VCaP (cell line): Measurements from ENCODE around the gene SPSB4.

ENCODE experiments used
- H3K27ac ChIP-seq: fragments of 450-650 bp; 2 replicates; pipeline ENCODE4 v1.5.1; 2017
- CTCF ChIP-seq: fragments of 450-650 bp; conservative IDR thresholded peaks from 2 replicates; pipeline ENCODE4 v1.5.1; 2017; ENCODE audit warnings: mild to moderate bottlenecking, moderate library complexity

Gene SPSB4

GRCh38 chr3:141127344-141128125 is 76.4 kb downstream of the SPSB4 start:
- TF ChIP-seq CTCF, result no peak
- no peak overlapping the region for H3K27ac ChIP-seq

- H3K27ac ChIP-seq, result no peak overlapping the region
- no peak for TF ChIP-seq CTCF
Observed at GRCh38 chr3:141128126-141128777, 77.1 kb downstream of the SPSB4 start.

DNA sequence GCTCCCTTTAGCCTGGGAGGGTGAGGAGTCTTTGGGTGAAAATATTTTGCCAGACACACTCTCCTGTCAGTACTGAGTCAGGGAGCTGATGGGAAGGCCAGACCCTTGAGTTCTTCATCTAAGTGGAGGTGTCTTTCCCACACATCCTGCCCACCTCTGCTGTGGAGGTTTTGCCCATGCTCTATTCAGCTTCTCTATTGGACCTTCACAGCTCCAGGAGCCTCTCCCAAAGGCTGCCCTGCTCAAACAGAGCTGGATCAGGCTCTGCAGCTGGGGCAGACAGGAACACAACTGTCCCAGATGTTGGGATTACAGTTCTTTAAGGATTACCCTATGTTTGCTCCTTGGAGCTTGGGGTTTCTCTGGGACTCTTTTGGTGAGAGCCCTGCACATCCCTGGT is 77.9 kb downstream of the SPSB4 start:
- no peak for TF ChIP-seq CTCF

GRCh38 chr3:141129541-141130011 is 78.4 kb downstream of the SPSB4 start:
- H3K27ac ChIP-seq, result no peak overlapping the region
- no peak for TF ChIP-seq CTCF

More for the DNA sequence above, 77.9 kb downstream of the SPSB4 start:
- no peak overlapping the region for H3K27ac ChIP-seq

- TF ChIP-seq CTCF, result no peak
- no peak overlapping the region for H3K27ac ChIP-seq
Observed at GRCh38 chr3:141143517-141143916, 92.4 kb downstream of the SPSB4 start.

GRCh38 chr3:141146979-141147470 is 95.9 kb downstream of the SPSB4 start:
- H3K27ac ChIP-seq, result no peak overlapping the region
- no peak for TF ChIP-seq CTCF

DNA sequence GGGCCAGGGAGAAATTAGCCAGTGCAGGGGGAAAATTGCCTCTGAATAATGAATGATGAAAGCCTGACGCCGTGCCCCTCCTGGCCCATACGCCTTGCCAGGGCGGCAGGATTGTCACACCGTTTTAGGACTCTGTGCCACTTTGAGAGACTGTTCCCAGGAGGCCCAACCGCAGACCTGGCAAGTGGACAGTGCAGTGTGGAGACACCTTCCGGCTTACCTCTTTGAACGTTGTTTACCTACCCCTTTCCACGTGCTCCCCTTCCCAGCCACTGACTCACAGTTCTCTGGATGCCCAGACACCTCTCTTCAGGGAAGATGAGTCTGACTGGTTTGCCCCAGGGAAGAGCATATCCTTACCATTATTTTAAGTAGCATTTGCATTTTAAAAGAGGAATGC is 96.5 kb downstream of the SPSB4 start:
- TF ChIP-seq CTCF, result no peak
- H3K27ac ChIP-seq, result no peak overlapping the region
